Hypothalamus (tissue), 51 donors: ENCODE results near the gene A4GNT.

Experiments used
- DNase-seq, 51 donors: peaks; one replicate each; lab custom pipeline; 2025; lab: John Stamatoyannopoulos, UW

The A4GNT gene

DNA sequence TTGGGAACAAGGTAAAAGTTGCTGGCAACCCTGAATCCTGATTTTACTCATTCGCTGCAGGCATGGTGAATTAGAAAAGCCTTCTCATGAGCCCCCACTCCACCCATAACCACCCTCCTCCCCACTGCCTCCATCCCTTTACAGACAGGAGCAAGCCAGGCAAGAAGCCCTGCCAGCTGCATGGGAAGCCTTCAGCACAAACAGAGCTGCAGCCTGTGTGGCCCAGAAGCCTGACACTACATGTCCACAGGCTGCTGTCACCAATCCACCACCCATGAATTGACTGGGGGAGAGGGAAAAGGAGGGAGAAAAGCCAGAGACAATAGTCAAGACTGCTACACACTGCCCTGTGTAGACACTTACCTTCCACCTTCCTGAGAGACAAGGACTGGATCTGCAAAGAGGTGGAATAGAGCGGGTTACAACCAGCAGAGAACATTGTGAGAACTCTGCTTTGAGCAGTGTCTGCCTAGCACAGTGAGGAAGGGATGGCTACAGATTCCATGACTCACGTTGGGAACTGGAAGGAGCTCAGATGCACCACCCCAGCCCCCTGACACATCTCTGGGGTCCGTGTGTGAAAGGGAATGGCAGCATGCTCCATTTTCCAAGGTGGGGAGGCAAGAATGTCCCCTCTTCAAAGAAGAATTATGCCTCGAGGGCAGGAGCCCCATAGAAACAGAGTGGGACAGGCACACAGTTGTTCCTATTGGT is 50.7 kb downstream of the A4GNT start:
- DNase-seq = no peak

DNA sequence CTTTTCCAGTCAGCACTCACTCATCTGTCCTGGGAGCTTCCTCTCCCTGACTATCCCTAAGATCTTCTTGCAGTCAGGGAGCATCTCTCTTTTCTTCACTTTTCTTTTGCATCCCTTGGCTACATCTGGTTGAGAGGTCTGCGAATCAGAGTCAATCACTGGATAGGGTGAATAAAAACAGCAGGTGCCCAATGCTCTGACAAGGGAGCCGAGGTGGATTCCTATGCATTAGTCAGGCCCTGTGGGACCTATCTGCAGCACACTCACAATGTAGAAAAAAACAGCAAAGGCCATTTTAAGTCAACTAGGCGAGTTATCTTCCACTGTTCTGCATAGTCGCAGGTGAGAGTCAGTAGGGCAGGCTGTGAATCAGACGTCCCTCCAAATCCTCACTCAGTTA is 52.3 kb downstream of the A4GNT start:
- no peak for DNase-seq

DNA sequence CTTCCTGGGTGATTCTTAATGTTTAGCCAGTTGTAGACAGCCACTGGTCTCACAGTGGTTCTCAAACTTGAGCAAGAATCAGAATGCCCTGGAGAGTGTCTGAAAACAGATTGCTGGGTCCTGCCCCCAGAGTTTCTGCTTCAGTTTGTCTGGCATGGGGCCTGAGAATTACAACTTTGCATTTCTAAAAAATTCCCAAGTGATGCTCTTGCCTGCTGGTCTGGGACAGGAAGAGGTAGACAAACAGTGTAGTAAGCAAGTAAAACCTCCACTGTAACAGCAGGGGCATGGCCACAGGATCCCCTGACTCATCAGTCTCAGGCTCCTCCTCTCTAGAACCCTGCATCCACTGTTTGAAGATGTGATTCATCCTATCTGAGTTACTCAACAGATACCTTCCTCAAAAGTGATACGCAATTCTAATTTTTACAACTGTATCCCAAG is 53.3 kb downstream of the A4GNT start:
- no peak for DNase-seq

DNA sequence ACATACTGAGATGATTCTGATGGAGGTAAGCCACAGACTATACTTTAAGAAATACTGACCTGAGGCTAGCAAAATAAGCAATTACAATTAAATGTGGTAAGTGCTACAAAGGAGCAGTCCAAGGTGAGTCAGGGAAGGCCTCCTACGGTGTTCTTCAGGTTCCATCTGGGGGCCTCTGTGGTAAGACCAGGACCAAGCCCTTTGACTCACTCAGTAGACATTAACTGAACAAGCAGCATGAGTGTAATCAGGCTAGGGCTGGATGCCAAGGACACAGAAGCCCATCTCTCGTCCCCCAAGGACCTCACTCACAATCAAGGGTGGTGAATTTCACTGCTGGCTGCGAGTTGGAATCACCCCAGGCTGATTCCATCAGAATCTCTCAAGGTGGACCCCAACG is 54.1 kb downstream of the A4GNT start:
- DNase-seq = no peak
